EH (cell line): ENCODE measurements around the gene STAC3.
A peak's percentile ranks its signal among the peaks of the same experiment; 100 is the strongest.

Source experiments
- DNase-seq: peaks from one replicate; pipeline ENCODE4 v3.0.0-alpha.2; 2015; ENCODE audit warnings: low read depth

The STAC3 gene

DNA sequence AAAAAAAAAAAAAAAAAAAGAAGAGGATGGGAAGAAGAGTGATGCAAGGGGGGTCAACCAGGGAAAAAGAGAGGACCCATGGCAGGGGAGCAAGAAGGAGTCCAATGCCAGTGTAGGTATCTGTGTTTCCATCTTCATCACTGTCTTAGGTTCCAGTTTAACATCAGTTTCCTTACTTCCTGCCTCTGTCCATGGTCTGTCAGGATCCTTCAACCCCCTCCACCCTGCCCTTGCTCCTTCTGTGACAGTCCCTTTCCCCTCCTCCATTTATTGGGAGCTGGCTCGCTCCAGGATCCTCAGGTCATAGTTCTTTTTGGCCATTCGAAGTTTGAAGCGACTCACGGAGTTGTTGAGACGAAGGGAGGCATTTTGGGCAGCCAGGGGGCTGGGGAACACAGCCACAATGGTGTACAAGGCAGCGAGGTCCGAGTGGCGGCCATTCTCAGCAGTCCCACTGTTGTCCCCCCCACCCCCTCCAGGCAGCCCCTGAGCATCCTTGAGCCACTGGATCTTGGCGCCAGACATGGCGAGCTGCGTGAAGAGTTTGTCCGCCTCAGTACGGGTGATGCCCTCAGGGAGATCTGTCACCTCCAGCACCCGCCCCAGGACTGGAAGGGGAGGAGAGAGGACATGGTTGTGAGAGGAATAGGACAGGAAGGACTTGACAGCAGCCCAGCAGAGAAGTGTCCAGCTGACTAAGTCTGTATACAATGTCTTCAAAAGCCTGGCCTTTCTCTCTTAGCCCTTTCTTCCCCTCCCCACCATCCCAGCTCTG, 3.7 kb upstream of the STAC3 start:
- DNase-seq, result no peak

DNA sequence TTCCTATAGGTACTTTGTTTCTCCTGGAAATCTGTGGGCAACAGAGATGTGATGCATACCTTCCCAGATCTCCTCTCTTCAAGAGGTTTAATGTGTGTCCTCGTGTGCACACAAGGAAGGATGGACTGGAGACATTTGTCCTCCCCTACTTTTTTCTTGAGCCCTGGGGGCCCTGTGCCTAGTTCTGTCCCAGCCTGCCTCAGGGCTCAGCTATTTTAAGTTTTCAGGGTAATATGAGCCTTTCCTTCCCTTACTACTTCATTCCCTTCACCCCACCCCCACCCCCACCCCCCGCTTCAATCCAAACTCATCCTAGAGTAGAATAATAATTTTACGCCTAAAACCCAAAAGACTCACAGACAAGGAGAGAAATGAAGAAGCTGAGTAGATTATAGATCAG, 446 bp downstream of the STAC3 start:
- DNase-seq, result no peak

DNA sequence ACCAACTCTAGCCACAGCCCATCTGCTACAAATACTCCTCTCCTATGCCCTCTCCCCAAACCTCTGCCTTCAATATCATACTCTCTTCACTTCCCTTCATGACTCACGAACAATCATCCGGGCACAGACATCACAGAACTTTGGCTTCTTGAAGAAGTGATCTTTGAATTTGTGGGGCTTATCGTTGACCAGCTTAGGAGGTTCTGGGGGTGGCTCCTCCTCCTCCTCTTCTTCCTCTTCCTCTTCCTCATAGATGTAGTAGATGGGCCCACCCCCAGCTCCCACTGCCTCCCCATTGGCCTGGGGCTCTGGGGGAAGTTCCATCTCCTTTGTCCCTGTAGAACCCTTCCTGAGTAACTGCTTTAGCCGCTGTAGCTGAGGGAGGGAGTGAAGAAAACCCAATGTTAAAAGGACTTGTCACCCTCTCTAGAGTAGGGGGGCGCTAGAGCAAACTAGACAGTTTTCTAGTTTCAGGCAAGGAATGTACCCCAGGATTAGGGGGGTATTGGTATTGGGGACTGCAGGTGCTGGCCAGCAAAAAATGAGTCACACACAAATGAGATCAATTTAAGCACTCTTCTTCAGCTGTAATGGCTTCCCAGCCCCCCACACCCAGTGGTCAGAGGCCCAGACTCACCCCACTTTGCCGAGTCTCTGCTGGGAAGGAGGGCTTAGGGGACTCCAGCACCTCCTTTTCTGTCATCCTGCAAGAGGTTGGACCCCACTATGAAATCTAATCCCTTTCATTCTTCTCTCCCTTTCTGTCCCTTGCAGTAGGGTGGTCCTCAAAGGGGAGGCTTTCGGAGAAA, 1.8 kb downstream of the STAC3 start:
- no peak for DNase-seq

DNA sequence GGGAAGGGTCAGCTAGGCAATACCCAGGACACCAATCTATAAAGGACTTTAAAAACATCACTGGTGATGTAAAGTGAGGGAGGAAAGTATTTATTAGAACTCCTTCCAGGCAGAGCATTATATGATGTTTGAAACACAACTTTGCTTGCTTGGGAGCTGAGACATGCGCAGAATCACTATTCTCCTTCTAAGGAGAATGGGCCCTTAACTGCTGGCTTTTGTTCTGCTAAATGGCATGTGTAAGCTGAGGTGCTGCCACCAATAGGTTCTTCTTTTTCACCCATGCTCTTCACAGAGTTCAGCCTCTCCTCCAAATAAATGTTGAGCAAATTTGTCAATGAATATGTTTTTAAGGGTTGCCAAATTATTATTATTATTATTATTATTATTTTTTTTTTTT, 3.9 kb downstream of the STAC3 start:
- no peak for DNase-seq

DNA sequence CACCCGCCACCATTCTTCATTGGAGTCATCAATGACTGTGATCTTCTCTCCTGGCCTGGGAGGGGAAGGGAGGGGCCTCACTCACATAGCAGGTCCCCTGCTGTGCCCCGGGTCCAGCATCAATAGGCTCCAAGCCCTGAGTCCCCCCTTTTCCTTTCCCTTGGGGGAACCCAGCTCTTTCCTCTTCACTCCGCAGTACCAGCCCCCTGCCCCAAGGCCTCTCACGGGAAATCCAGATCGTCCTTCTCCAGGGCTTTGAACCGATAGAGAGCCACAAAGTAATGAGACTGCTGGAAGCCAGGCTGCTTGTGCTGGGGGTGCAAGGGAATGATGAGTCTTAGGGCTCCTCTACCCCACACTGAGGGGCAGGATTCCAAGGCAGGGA, 6.7 kb downstream of the STAC3 start:
- no peak for DNase-seq

DNA sequence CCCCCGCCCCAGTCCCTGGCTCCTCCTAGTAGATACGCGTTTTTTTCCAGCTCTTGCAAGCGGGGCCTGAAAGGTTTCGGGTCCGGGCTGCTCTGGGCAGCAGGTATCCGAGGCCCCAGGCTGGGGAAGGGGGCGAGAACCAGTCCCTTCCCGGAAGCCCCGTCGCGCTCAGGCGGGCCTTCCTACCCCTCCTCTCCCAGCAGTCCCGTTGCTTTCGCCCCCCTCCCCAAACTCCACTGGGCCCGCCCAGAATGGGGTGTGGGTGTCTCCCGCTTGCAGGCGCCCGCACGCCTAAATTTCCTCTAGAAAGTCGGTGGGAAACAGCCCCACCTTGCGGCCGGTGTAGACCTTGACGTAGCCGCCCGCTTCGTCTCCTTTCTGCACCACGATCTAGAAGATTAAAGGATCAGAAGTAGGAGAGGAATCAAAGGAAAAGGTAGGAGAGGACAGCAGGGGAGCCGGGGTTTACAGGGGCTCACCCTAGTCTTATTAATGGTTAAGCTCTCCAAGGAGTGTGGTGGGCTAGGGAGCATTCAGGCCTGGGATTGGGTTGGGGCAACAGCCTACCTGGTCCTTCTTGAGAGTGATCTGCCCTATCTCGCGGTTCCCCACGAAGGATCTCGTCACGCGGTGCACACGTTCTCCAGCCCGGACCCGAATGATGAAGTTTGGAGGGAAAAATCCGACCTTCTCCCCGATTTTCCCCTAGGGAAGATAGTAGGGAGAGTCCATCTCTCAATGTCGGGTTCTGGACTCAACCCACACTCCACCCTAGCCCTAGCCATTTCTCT, 7.3 kb downstream of the STAC3 start:
- DNase-seq, result peak; percentile 65

DNA sequence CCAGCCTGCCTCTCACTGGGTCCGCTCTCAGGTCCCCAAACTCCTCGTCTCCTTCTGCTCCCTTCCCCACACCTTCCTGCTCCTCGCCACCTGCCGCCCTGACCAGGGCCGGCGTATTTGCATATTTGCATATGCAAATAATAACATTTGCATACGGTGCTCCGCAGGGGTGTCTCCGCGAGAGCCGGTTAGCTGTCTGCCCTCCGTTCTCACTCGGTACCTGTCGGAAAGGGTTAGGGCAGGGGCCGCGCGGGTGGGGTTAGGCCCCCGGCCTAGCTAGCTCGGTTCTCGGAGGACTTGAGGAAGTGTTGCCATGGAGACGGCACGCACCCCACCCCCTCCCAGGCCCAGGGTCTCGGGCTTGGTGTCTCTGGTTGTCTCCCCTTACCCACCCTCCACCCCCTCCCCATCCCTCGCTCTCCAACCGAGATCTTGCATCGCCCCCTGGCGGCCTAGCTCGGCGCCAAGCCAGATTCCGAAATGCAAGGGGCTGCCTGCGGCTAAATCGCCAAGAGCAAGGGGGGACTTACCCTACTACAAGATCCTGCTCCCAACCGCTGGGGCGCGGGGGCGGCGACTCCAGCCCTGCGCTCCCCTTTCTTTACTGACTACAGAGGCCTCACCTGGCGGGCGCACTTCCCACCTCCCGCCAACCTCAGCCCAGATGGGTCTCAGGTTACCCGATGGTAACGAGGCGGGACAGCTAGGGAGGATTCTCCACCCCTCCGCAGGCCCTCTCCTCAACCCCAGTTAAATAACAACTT, 8.1 kb downstream of the STAC3 start:
- DNase-seq, result peak; percentile 47

DNA sequence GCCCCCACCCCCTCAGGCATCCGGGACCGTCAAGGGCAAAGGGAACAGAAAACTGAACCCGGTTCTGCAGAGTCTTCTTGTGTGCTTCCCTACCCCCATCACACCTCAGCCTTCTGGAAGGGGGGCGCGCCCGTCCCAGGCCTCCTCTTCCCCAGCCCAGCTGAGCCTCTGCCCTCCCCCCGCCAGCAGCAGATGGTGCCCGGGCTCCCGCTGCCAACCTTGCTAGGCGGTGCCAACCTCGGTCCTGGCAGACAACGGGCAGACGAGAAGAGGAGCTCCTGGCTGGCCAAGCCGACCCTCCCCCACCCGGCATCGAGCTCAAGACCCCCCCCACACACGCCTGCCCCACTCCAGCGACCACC, 8.7 kb downstream of the STAC3 start:
- DNase-seq, result no peak

DNA sequence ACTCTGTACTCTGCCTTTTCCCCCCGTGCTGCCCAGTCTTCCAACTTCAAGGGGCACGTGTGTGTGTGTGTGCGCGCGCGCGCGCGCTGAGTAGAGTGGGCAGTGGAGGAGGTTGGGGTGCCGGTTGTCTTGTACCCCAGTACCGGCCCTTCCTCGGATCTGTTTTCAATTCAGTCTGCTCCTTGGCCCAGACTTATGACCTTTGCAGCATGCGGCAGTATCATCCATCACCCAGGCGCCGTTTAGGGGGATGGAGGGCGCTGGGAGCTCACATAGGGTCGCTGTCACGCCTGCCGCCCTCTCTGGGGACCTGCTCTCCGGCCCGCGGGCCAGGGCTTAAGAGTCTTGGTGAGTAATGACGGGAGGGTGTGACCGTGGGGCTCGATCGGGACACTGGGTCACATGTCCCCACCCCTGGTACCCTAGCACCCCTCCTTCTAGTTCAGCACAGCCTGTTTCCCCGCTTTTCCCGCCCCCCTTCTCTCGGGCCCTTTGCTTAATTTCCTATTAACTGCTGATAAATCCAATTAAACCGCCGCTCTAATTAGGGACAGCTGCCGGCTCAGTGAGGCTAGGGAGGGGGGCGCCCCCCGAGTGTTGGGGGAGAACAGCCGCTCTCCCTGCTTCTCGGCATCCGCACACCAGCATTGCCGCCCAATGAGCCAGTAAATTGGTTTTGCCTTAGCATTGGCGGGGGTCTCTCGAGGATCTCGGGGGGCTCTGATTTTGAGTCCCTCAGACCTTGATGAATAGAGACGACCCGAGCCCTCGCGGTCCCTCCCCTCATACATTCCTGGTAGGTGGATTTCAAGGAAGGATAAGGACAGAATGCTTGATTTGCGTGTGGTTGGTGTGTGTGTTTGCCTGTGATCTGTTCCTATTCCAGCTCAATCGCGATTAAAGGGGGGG, 9.3 kb downstream of the STAC3 start:
- DNase-seq, result no peak

DNA sequence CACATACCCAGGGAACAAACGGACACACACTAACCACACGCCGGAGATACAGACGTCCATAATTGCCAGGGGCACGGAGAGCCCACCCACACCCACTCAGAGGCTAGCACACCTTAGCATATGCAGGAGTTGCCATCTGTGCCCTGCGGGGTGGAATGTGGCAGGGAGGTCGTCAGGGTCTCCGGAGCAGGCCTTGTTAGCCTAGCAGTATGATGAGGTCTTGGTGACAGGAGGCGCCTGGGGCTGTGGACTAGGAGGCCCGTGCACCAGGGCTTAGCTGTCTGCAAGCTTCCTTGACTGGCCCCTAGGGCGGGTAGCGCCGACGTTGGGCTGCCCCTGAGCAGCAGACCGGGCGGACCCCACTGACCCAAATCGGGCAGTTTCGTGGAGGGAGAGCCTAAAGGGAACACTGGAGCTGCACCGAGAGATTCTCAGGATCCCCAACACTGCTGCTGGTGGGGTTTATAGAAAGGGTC, 10.0 kb downstream of the STAC3 start:
- peak; percentile 35 for DNase-seq

DNA sequence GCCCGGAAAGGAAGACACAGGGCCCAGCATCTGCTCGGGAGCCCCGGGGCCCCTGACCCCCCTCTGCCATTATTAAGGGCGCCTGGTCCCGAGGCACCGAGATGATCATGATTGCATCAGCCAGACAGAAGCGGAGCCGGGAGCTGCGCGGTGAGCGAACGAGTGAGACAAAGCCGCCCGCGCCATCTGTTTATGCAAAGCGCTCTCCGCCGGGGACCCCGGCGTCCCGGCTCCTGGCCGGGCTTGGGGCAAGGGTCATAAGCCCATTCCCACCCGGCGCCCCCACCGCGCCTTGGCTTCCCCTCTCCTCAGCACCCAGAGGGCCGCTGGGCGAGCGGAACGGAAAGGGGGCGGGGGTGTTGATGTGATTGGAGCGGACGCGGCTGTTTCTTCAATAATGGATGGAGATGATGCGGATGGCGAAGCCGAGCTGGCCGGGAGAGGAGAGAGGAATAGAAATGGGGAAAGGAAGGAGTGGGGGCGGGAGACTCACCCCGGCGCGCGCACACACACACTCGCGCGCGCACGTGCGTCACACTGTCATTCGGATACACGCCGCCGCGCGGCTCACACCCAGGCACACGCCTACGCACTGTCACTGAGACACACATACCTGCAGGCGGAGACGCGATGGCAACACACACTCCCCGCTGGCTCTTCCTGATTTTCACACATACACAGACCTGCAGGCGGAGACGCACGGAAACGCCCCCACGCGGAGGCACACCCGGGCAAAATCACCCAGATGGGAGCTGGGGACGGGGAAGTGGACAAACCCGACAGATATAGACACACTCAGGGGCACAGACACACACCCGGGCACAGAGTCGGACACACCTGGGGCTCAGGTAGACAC, 10.7 kb downstream of the STAC3 start:
- DNase-seq, result peak; percentile 77

DNA sequence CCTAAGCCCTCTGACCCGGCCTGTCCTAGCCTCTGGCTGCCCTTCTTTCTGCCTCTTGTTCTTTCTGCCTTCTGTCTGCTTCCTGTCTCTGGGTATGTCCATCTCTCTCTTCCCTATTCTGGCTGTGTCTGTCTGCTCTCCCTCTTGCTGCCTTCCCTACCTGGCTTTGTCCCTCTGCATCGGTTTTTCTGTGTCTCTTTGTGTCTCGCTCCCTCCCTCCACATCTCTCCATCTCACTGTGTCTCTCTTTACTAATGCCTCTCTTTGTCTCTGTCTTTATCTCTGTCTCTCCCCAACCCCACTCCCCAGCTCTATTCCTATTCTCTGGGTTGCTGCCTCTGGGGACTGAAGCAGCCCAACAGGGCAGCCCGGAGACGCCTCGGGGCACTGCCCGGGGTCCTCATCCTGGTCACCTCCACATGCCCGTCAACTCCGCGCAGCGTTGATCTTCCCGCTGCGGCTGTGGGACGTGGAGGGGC, 11.4 kb downstream of the STAC3 start:
- DNase-seq, result peak; percentile 47

DNA sequence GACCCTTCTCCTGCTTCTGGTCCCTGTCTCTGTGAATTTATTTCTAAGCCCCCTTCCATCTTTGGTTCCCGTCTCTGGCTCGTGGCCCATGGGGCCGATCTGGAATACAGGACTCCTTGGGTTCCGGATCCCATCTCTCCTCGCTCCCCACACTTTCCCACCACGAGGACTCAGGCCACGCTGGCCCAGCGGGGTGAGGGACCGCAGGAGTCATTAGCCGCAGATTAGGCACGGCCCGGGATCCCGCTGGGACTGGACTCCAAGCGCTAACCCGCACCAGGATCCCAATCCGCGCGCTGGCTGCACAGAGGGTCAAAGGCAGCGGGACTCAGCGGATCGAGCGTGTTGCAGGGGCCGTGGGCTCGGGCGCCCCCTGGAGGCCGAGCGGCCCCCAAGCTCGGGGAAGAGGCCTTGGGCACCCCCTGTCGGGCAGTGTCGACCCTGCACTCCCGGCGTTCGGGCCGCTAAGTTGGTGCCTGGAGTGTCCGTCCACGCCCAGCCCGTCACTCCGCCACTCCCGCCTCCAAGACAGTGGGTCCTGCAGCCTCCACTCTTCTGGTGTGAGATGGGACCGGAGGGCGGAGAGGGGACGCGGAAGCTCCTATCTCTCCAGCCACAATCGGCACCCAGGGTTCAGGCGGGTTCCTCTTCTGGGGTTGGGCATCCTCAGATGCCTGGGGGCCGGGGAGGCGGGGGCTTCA, 12.0 kb downstream of the STAC3 start:
- peak; percentile 92 for DNase-seq

DNA sequence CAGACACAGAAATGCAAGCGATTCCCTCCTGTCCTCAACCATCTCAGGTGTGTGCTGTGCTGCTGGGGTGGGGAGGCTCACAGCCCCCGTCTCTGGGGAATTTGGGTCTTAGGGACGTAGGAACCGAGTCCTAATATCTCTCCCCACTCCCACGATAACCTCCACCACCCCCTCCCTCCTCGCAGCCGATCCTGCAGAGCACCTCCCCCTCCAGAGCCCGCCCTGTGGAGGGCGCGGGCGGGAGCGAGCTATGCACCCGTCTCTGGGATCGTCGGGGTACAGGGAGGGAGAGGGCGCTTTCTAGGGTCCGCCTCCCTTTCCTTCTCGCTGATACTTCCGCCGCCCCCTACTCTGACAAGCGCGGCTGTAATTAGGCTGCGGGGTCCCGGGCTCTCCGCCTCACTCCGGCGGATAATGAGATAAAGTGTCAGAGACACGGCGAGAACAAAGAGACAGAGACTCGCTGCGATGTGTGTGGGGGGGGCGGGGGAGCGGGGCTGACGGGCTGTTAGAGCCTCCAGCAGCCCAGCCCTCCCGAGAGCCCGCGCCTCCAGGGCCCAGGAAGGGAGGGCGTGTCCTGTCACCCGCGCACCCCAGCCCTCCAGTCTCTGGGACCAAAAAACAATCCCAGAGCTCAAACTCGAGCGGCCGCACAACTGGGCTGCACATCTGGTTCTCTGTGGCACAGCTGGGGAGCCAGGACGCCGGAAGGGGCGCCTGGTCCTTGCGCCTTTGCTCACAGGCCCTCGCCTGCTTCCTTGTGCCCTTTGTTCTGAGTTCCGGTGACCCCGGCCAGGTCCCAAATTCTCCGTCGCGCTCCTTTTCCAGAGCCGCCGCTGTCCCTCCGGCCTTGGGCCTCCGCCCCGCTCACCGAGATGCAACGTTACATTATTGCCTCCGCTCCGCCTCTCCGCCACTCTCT, 12.8 kb downstream of the STAC3 start:
- peak; percentile 48 for DNase-seq

DNA sequence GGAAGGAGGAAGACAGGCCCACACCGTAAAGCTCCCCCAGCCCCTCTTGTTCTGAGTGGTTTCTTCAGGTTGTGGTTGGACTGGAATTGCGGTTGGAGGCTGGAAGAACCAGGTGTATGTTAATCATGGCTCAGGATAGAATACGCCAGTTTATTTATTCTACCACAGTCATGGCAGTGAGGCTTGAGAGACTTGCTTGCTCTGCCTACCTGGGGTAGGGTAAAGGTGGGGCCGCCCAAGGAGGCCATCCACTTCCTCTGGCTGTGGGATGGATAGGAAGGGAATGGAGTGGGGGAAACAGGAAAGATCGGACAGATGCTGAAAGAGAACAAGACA, 13.4 kb downstream of the STAC3 start:
- DNase-seq, result no peak

DNA sequence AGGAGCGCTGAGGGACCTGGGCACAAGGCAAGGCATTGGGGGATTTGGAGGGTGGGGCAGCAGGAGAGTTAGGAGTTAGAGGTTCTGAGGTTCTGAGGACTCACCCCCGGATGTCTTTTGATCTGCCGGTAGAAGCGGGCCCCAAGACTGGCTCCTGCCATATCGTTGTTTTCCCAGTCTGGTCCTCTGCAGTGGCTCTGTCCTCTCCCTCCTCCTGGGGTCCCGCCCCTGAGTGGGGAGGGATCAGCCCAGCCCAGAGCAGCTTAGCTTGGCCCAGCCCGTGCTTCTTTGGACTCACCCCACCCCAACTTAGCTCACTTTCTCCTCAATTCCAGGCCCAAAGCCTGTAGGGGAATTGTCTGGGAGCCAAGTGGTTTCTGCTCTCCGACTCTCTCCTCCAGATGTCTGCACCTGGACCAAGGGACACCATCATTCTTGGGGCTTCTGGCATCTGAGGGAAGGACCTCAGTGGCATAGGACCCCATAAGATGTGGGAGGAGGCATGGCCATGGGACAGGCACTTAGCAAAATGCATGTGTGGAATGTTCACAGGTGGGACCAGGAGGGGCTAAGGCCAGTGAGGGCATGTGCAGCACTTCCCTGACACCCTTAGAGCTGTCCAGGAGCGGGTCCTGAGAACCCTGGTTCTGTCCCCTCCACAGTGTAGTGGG, 13.9 kb downstream of the STAC3 start:
- DNase-seq, result peak; percentile 46

DNA sequence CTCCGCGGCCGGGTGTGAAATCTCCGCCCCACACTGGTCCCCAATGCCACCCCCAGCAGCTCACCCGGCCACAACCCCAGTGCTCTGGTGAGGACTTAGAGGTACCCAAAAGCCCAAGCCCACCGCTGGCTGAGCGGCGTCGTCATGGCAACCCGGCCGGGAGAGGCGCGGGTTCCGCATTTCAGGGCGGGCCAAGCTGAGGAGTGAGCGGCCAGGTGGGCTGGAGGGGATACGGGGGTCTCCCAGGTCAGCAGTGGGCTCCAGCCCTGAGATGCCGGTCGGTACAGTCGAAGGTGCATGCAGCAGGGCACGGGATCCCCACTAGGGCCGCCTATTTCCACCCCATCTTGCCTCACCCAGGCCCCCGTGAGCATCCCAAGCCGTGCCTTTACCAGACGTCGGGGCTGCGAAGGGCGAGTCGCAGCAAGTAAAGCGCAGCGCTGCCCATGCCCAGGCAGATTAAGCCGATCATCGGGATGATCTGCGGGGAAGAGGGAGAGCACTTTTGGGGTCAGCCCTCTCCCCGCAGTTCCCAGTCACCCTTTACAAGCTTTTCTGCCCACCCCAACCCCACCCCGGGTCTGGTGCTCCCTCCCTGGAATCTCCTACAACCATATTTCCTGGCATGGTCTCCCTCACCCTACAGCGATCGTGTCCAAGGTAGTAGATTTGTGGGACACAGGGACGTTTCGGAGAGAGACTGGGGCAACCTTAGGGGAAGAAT, 14.6 kb downstream of the STAC3 start:
- DNase-seq, result no peak
